ENCODE data around the gene MPHOSPH8.
"Not testable (repeated sequence)": the region's sequence is repeated elsewhere in the genome, so short reads cannot be mapped to it uniquely, and the experiment has no call there.

The MPHOSPH8 gene

GRCh38 chr13:19680751-19681150 lies 47.3 kb downstream of the MPHOSPH8 start:
- no peak for DNase-seq (ENCODE audit: low read depth in 4 of 4, low spot score in 1 of 4)

- no peak for DNase-seq (ENCODE audit: low read depth in 4 of 4, low spot score in 1 of 4)
Observed at GRCh38 chr13:19681517-19681916, 48.1 kb downstream of the MPHOSPH8 start.

- DNase-seq (ENCODE audit: low read depth in 4 of 4, low spot score in 1 of 4) = no peak
Observed at GRCh38 chr13:19685034-19685433, 51.6 kb downstream of the MPHOSPH8 start.

GRCh38 chr13:19685437-19685836 lies 52.0 kb downstream of the MPHOSPH8 start:
- no peak for DNase-seq (ENCODE audit: low read depth in 4 of 4, low spot score in 1 of 4)

- not testable (repeated sequence) for DNase-seq (ENCODE audit: low read depth in 4 of 4, low spot score in 1 of 4)
Observed at GRCh38 chr13:19691447-19691846, 58.0 kb downstream of the MPHOSPH8 start.

GRCh38 chr13:19695428-19695827 lies 62.0 kb downstream of the MPHOSPH8 start:
- DNase-seq (ENCODE audit: low read depth in 4 of 4, low spot score in 1 of 4) = no peak

GRCh38 chr13:19695829-19696228 lies 62.4 kb downstream of the MPHOSPH8 start:
- DNase-seq (ENCODE audit: low read depth in 4 of 4, low spot score in 1 of 4) = no peak

- not testable (repeated sequence) for DNase-seq (ENCODE audit: low read depth in 4 of 4, low spot score in 1 of 4)
Observed at GRCh38 chr13:19700963-19701362, 67.5 kb downstream of the MPHOSPH8 start.

- DNase-seq (ENCODE audit: low read depth in 4 of 4, low spot score in 1 of 4) = not testable (repeated sequence)
Observed at GRCh38 chr13:19701619-19702018, 68.2 kb downstream of the MPHOSPH8 start.

GRCh38 chr13:19704256-19704655 lies 70.8 kb downstream of the MPHOSPH8 start:
- not testable (repeated sequence) for DNase-seq (ENCODE audit: low read depth in 4 of 4, low spot score in 1 of 4)

- DNase-seq (ENCODE audit: low read depth in 4 of 4, low spot score in 1 of 4) = not testable (repeated sequence)
Observed at GRCh38 chr13:19709039-19709438, 75.6 kb downstream of the MPHOSPH8 start.

GRCh38 chr13:19709782-19710181 lies 76.3 kb downstream of the MPHOSPH8 start:
- DNase-seq (ENCODE audit: low read depth in 4 of 4, low spot score in 1 of 4) = not testable (repeated sequence)

GRCh38 chr13:19713186-19713965 lies 79.9 kb downstream of the MPHOSPH8 start:
- no peak for DNase-seq (ENCODE audit: low read depth in 4 of 4, low spot score in 1 of 4)

- DNase-seq (ENCODE audit: low read depth in 4 of 4, low spot score in 1 of 4) = no peak
Observed at GRCh38 chr13:19720039-19720438, 86.6 kb downstream of the MPHOSPH8 start.

Measured in stimulated activated CD4-positive, alpha-beta T cell treated with anti-CD3 and anti-CD28 coated beads, Interleukin-1b, Interleukin-23, amount 100 ng/mL, for 24 hours (primary cell).